Sigmoid colon (tissue), 4 donors: ENCODE results near the gene IQGAP2.

ENCODE experiments used
- EP300 ChIP-seq, 4 donors: sonication (generic); formaldehyde crosslinking; IDR thresholded peaks; one replicate each; pipeline ENCODE4 v1.6.1; 2017; ENCODE audit warnings: antibody characterized with exemption in 4 of 4
- POLR2A ChIP-seq, 2 donors: fragments of 450-650 bp; IDR thresholded peaks; one replicate each; pipeline ENCODE4 v1.6.1; 2016; ENCODE audit warnings: antibody characterized with exemption in 2 of 2, mild to moderate bottlenecking in 2 of 2, moderate library complexity in 2 of 2
- POLR2AphosphoS5 ChIP-seq, 4 donors: sonication (generic); formaldehyde crosslinking; IDR thresholded peaks; one replicate each; pipeline ENCODE4 v1.6.1; 2017; ENCODE audit warnings: antibody characterized with exemption in 4 of 4
- TF ChIP-seq, protein P1 (sequence below), 4 experiments: fragments of 450-650 bp in 3 of 4; fragments of 200-600 bp in 1 of 4; IDR thresholded peaks; one replicate each; pipeline ENCODE4 v1.5.1; 2016 to 2019; ENCODE audit warnings: antibody characterized with exemption in 4 of 4, mild to moderate bottlenecking in 3 of 4, moderate library complexity in 2 of 4

DNA sequence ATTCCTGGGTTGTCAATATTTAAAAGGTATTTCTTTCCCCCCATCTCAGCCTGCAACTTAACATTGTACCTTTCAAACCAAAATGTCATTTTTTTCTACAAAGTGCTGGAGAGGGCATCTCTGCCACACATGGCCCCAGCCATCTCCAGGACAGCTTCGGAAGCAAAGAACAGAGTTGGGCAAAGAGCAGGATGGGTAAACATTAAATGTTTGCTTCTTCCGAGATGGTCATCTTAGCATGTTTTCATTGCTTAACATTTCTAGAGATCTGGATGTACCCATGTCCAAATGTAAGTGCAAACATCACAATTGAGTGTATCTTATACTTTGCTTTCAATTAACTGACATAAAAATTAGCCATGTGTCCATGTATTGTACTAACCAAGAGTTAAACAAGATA is 234.4 kb downstream of the IQGAP2 start:
- no peak for TF ChIP-seq POLR2A (IDR thresholded peaks at IDR 0.05)
- TF ChIP-seq, protein P1, sequence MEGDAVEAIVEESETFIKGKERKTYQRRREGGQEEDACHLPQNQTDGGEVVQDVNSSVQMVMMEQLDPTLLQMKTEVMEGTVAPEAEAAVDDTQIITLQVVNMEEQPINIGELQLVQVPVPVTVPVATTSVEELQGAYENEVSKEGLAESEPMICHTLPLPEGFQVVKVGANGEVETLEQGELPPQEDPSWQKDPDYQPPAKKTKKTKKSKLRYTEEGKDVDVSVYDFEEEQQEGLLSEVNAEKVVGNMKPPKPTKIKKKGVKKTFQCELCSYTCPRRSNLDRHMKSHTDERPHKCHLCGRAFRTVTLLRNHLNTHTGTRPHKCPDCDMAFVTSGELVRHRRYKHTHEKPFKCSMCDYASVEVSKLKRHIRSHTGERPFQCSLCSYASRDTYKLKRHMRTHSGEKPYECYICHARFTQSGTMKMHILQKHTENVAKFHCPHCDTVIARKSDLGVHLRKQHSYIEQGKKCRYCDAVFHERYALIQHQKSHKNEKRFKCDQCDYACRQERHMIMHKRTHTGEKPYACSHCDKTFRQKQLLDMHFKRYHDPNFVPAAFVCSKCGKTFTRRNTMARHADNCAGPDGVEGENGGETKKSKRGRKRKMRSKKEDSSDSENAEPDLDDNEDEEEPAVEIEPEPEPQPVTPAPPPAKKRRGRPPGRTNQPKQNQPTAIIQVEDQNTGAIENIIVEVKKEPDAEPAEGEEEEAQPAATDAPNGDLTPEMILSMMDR (IDR thresholded peaks at IDR 0.05), result no peak
- TF ChIP-seq POLR2AphosphoS5 (IDR thresholded peaks at IDR 0.05), result no peak
- TF ChIP-seq EP300 (IDR thresholded peaks at IDR 0.05), result no peak
